ENCODE results near the gene ARHGAP24.
"Not testable (repeated sequence)": the region's sequence is repeated elsewhere in the genome, so short reads cannot be mapped to it uniquely, and the experiment has no call there.

Gene ARHGAP24

GRCh38 chr4:85824166-85824945 is 349.4 kb downstream of the ARHGAP24 start:
- no peak for DNase-seq

DNA sequence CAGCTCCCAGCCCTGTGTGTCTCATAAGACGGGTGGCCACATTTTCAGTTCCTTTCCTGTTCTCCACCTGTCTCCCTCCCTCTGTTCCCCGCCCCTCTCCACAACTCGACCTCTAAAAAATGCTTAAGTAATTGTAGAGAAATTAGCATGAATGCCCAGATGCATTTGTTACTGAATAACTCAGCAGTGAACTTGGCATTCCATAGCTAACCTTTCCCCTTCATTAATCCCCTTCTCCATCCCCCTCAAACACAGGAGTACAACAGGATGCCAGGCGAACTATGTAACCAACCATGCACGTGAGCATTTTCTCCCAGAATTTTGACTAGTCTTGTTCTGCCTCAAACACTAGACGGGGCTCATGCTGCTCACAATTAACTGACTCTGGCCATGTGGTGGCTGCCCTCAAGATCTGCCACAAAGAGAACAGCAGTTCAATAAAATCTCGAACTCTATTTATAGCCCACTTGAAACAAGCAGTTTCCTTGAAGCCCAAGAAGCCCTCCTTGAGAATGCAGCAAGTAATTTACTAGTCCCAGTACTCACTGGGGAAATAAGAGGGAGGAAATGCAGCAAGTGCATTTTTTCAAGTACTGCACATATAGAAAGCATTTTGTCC is 351.2 kb downstream of the ARHGAP24 start:
- no peak for DNase-seq

- no peak for DNase-seq
These were observed 353.3 kb downstream of the ARHGAP24 start for GRCh38 chr4:85828027-85828890.

DNA sequence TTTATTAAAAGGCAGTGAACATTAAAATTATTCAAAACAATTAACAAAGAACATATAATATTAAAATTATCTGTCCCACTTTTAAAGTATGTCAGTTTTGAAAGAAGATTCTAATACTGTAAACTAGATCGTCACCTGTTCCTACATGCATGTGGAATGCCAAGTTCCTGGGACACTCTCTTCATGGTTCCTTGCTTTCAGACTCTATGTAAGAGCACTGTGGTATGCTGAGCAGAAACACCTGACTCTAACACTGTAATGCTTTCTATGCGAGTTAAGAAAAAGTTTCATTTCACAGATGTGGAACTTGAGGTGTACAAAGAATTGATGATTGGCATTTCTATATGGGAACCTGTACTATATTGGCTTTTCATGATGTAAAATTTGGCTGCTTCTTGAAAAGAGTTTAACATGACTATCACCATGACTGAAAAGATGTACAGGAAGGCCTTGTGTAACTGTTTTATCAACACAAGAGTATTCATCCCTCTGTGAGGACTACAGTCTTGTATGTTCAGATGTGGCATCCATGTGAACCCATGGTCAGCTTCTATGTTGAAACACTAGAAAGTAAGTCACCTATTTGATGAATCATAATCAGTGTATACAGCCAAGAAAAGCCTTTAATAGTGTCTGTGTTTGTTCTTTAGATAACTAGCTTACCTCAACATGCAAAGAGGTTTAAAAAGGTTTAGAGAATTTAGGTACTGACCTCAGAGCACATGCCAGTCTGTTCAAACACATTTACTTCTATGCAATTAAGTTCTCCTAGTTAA is 354.5 kb downstream of the ARHGAP24 start:
- no peak for DNase-seq

DNA sequence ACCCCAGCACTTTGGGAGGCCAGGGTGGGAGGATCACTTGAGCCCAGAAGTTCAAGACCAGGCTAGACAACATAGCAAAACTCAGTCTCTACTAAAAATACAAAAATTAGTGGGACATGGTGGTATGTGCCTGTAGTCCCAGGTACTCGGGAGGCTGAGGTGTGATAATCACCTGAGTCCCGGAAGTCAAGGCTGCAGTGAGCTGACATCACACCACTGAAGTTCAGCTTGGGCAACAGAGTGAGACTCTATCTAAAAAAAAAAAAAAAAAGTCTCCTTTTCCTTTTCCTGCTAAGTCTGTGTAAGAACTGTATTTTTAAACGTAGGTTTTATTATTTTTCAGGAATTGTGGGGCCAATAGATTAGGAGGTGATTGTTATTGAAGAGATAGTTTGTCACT is 356.7 kb downstream of the ARHGAP24 start:
- no peak for DNase-seq

DNA sequence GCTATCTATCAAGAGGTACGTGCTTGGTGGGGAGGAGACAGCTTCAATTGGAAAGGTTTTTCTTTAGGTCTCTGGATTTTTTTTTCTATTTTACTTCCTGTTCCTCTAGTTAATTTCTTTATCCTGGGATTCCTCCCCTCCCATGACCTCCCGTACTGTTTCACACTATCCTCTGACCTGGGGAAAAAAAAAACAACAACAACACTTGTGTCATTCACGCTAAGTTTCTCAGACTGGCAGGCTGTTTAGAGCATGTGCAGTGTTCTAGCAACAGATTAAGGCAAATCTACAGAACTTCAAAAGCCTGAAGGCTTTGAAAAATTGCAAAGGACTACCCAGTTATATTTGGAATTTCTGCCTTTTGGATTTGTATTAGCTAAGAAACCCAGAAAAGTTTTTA is 358.4 kb downstream of the ARHGAP24 start:
- DNase-seq, result no peak

DNA sequence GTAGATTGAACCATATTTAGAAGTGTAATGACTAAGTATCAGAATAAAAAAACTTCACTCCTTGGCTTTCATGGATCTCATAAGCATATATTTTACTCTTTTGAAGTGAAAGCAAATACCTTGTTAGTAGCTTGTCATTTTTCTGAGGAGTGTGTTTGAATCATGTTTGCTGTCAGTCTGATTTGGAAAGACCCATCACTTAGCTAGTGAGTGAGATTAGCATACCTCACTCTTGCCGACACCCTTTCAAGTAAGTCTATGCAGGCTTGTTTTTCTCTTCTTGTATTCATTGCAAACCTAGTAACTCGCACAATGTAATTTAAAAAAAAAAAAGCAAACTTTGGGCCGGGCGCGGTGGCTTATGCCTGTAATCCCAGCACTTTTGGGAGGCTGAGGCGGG is 360.0 kb downstream of the ARHGAP24 start:
- no peak for DNase-seq

DNA sequence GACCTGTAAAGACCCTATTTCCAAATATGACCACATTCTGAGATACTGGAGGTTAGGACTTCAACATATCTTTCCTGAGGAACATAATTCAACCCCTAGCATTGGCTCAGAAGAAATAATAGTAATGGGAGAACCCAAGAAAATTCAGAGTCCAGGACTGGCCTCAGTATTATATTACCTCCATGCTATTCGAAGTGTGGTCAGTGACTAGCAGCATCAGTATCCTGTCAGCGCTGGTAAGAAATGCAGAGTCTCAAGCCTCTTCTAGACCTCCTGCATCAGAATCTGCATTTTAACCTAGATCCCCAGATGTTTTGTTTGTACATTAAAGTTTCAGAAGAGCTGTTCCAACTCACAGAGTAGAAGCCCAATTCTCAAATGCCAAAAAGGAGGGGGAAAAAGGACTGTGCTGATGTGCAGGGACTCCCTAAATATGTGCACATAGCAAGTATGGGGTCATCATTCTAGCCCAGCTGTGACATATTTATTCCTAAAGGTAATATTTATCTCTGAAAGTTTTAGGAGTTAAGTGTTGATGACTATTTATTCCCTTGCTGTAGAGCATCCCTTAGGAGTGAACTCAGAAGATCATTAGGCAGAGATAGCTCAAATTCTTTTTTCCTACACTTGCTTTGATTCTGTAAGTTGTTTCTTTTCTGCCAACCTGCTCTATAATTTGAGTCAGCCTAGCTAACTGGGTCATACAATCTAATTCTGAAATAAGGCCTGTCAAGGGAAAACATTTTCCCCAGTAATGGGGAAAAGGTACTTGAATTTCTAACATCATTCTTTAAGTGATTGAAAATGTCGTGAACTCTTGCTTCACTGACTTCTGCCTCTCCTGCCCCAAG is 361.9 kb downstream of the ARHGAP24 start:
- no peak for DNase-seq

GRCh38 chr4:85837439-85837733 is 362.4 kb downstream of the ARHGAP24 start:
- DNase-seq, result no peak

DNA sequence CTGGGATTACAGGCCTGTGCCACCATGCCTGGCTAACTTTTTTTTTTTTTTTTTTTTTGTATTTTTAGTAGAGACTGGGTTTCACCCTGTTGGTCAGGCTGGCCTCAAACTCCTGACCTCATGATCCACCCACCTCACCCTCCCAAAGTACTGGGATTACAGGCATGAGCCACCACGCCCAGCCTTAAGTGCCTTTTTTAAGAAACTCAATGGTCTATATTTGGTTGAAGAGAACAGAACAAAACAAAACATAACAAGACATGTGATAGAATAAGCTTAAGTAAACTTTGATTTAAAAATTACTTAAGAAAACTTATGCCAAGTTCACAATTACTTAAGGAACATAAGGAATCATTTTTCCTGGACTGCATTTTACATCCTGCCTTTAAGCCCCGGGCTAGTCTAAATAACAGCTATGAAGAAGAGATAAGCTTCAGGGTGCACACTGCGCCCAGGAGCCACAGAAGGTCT is 365.1 kb downstream of the ARHGAP24 start:
- DNase-seq, result not testable (repeated sequence)

DNA sequence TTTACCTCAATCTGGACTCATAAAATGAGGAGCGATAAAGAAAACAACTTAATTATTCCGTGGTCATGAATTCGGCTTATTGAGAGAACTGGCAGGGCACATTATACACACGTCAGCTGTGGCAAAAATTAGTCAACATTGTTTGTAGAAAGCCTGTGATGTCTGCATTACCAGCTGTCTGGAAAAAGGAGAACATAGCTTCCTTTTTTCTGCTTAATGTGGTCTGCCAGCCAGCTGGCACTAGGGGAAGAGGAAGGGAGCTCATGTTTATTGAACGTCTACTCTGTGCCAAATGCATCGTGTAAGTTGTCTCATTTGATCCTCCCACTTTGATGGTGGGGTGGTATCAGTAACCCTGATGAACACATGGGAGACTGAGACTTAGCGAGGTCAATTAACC is 367.6 kb downstream of the ARHGAP24 start:
- DNase-seq, result no peak

DNA sequence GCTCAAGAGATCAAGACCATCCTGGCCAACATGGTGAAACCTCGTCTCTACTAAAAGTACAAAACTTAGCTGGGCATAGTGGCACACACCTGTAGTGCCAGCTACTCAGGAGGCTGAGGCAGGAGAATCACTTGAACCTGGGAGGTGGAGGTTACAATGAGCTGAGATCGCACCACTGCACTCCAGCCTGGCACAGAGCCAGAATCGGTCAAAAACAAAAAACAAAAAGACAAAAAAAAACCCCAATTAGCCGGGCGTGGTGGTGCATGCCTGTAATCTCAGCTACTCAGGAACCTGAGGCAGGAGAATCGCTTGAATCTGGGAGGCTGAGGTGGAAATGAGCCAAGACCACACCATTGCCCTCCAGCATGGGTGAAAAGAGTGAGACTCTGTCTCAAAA is 378.8 kb downstream of the ARHGAP24 start:
- DNase-seq, result not testable (repeated sequence)

- no peak for DNase-seq
These were observed 379.6 kb downstream of the ARHGAP24 start for GRCh38 chr4:85854546-85854945.

GRCh38 chr4:85860066-85860740 is 385.3 kb downstream of the ARHGAP24 start:
- no peak for DNase-seq

GRCh38 chr4:85861064-85861765 is 386.3 kb downstream of the ARHGAP24 start:
- no peak for DNase-seq

GRCh38 chr4:85862896-85863295 is 387.9 kb downstream of the ARHGAP24 start:
- DNase-seq, result no peak

DNA sequence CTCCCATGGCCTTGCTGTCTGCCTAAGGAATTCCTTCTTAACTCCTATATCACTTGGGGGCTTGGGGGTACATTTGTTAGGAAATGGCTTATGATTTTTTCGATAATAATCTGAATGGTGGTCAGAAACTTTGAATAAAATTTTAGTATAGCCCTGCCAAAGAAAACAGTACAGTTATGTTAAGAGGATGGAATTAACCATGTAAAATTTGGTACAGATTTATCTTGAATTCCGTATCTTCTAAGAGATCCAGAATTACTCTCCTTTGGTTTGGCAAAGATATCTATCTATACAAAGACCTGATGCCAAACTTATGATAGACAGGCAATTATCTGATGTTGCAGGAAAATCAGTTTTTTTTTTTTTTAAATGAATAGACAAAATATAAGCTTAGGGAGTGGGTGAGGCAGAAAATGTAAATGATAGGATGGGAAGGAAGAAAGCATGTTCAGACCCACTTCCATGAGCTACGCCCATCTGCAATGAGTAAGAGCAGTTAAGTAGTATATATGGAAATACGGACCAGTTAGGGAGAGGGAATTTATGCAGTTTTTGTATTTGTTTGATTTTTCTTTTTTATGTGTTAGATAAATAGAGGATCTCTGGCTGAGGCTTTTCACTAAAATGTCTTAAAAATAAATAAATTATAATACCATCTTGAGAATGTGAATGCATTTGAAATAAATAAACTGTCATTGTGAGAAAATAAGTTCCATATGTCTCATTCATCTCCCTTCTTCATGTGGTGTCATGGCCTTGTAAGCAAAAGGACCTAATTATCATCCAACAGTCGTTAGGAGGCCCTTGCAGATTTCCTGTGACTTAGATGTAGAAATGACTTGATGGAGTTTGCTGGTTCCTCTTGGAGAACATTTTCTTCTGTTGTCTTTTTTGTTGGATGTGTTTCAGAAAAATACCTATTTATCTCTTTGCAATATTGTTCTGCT is 389.6 kb downstream of the ARHGAP24 start:
- no peak for DNase-seq

DNA sequence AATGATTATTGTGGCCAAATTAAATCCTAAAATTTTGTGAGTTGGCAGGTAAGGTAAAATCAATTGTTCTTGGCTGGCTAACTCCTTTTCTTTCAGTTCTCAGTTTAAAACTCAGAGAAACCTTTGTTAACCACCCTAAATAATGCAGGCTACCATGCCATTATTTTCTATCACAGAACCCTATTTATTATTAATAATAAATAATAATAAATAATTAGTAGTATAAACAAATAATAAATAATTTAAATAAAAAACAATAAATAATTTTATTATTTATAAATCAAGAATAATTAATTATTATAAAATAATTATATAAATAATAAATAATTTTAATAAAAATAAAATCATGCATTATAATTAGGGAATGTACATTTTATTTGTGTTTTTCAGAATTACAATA is 390.3 kb downstream of the ARHGAP24 start:
- DNase-seq, result no peak

DNA sequence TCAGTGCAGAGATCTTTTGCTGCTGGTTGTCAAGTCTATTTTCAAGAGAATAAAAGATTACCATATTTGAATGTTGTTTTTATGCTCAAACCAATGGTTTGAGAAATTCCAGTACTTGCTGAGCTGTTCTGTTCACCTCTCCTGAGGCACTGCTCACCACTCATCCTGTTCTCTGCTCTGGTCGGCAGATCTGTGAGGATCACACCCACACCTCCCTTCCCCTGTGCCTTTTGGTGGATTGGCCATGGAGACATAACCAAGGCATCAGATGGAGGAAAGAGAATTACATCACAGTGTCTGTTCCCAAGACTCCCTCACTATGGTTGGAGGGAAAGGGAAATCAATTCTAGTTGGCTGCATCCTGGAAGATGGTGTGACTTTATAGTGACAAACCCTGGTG is 391.6 kb downstream of the ARHGAP24 start:
- DNase-seq, result no peak

DNA sequence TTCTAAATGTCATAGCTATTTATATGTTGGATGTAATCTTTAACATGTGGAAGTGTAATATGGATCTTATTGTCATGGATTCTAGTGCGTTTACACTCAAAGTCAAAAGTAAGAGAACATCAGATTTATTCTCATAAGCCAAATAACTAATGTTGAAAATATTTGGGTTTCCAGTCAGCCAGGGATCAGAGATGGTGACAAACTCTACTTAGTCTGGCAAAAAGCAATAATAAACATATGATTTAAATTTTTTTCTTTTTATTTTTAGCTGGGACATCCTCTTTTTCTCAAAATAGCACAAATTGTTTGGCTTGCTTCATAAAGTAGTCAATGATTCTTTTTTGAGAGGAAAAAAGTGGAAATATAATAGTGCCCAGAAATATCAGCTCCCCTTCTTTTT is 392.3 kb downstream of the ARHGAP24 start:
- DNase-seq, result no peak

Measured in stimulated activated CD4-positive, alpha-beta T cell treated with anti-CD3 and anti-CD28 coated beads, Interleukin-4, amount 100 ng/mL, for 24 hours (primary cell).